Skeletal muscle satellite cell (primary cell): ENCODE measurements around the gene CYP27A1.
A peak's percentile ranks its signal among the peaks of the same experiment; 100 is the strongest.

Experiments
- H3K27me3 ChIP-seq: 2 replicates; pipeline ENCODE4 v1.7.0; 2013; ENCODE audit warnings: low read length; ENCODE audit not compliant: control insufficient read depth, insufficient read depth
- H3K36me3 ChIP-seq: 2 replicates; pipeline ENCODE4 v1.7.0; 2013; ENCODE audit warnings: mild to moderate bottlenecking, control low read depth, low read length; ENCODE audit not compliant: insufficient read depth
- H3K4me1 ChIP-seq: 2 replicates; pipeline ENCODE4 v1.7.0; 2013; ENCODE audit warnings: low read length; ENCODE audit not compliant: control insufficient read depth, insufficient read depth
- H3K4me2 ChIP-seq: 2 replicates; pipeline ENCODE4 v1.7.0; 2013; ENCODE audit warnings: mild to moderate bottlenecking, low read length
- H3K4me3 ChIP-seq: 2 replicates; pipeline ENCODE4 v1.7.0; 2013; ENCODE audit warnings: low read length
- H3K9ac ChIP-seq: 2 replicates; pipeline ENCODE4 v1.7.0; 2013; ENCODE audit warnings: mild to moderate bottlenecking, low read depth, low read length, moderate library complexity
- H3K9me3 ChIP-seq: replicated peaks from 2 replicates; pipeline ENCODE4 v1.7.0; 2013; ENCODE audit warnings: mild to moderate bottlenecking, control low read depth, low read length

The CYP27A1 gene

DNA sequence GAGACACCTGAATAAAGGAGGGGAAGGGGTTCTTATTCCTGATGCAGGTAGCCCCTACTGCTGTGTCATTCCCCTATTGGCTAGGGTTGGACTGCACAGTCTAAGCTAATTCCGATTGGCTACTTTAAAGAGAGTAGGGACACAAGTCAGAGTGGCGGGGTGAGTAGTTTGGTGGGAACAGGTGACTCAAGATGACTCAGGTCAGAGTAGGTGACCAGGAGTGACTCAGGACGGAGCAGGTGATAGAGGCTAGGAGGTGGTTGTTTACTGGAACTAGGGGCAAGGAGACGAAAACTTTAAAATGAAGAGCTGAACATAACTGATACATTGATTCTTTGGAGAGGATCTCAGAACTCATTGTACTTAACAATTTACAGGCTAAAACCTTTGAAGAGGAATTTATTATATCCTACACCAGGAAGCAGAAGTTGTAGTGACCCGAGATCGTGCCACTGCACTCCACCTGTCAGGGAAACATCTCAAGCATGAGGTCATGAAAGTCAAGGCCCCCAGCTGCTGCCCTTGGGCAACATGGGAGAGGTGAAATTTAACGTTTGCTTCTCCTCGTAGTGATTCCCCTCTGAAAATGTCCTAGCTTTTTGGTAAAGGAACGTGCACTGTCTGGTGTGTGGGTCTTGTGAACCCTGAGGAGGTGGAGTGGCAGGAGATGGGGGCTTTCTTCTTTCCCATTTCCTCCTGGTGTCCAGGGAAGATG, 4.5 kb upstream of the CYP27A1 start:
- H3K4me3 ChIP-seq, result no peak overlapping the region
- H3K4me1 ChIP-seq, result peaks cover 17% of the 10 kb centered on the region
- no peak overlapping the region for H3K4me2 ChIP-seq
- H3K36me3 ChIP-seq, result peaks cover 2% of the 10 kb centered on the region
- peaks cover 4% of the 10 kb centered on the region for H3K9me3 ChIP-seq
- H3K27me3 ChIP-seq, result peaks cover 4% of the 10 kb centered on the region
- no peak overlapping the region for H3K9ac ChIP-seq

DNA sequence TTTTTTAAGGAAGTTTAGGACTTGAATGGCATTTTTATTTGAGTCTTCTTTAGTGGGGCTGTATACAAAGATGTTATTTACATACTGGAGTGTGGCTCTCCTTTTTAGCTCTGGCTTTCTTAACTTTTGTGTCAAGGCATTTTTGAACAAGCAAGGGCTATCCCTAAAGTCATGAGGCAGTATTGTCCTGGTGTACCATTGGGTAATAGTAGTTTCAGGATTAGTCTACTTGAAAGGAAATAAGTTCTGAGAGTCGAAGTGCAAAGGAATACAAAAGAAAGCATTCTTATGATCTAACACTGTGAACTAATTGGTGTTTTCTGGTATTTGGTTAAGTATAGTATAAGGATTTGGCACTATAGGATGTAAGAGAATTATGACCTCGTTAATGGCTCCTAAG, 1.9 kb upstream of the CYP27A1 start:
- H3K9ac ChIP-seq, result no peak overlapping the region
- H3K4me2 ChIP-seq, result no peak overlapping the region
- H3K27me3 ChIP-seq, result peaks cover 4% of the 10 kb centered on the region
- peaks cover 4% of the 10 kb centered on the region for H3K9me3 ChIP-seq
- H3K36me3 ChIP-seq, result peaks cover 2% of the 10 kb centered on the region
- peaks cover 19% of the 10 kb centered on the region for H3K4me1 ChIP-seq
- H3K4me3 ChIP-seq, result no peak overlapping the region

DNA sequence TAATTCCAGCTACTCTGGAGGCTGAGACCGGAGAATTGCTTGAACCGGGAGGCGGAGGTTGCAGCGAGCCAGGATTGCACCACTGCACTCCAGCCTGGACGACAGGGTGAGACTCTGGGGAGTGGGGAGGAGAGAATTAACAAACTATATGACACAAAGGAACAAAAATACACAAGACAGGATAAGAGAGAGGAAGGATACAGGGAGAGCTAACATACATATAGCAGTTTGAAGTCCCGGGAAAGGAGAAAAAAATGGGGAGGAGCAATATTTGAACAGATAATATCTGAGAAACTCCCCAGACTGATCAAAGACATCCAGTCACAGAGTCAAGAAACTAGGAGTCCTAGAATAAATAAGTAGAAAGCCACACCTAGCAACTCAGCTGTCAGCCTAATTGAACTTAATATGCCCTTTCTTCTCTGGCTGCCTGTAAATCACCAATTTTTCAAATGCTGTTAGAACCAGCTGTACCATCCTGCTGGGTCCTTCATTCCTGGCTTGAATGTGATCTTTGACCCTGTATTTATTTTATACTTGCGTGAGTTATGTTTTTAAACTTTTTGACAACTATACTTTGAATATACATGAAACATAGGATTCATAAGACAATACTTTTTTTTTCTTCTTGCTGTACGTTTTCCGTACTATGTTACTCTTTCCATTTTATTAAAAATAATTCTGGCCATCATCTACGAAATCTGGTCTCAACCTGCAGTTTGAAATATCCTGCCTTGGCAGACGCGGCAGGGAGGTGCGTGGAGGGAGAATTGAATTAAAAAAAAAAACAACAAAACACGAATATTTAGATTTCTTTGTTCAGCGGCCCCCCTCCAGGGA, 876 bp upstream of the CYP27A1 start:
- Histone ChIP-seq H3K27me3 (peaks cover 4% of the 10 kb centered on the region), H3K4me1 (peaks cover 19% of the 10 kb centered on the region), H3K4me3 (peak overlapping the region; percentile 74), H3K4me2 (peak overlapping the region; percentile 94), H3K36me3 (peaks cover 2% of the 10 kb centered on the region), H3K9ac (peak overlapping the region; percentile 83), H3K9me3 (peaks cover 4% of the 10 kb centered on the region)

DNA sequence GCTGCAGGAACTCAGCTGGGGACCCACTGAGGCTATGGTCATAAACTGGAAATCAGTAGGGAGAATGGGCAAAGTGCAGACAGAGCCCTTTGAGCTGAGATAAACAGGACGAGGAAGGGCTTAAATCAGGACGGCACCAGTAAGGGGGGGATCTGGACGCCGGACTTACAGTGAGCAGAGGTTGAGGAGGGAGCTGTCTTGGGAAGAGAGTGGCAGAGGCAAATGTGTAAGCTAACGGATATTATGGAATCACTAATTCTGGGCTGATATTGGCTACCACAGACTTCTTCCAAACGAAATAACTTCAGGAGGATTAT, 539 bp downstream of the CYP27A1 start:
- Histone ChIP-seq H3K36me3 (peaks cover 2% of the 10 kb centered on the region), H3K4me3 (peak overlapping the region; percentile 74), H3K9ac (peak overlapping the region; percentile 83), H3K27me3 (peaks cover 4% of the 10 kb centered on the region), H3K9me3 (no peaks in the 10 kb centered on the region), H3K4me1 (peaks cover 19% of the 10 kb centered on the region), H3K4me2 (peak overlapping the region; percentile 94)

DNA sequence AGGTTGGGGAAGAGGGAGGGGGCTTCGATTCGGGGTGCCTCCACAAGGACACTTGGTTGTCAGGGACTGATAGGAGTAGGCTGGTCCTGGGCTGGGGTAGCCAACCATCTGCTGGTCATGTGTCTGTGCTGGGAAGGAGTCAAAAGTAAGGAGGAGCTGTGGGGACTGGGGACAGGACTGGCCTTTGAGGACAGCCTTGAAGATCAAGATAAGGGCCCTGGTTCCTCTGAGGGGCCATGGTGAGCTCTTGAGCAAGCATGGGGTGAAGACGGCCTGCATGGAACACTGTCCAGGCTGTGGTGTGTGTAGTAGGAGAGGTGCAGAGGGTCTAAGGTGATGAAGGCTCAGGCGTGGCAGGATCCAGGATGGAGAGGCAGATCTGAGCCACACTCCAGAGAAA, 1.7 kb downstream of the CYP27A1 start:
- H3K9ac ChIP-seq, result no peak overlapping the region
- H3K4me2 ChIP-seq, result no peak overlapping the region
- H3K36me3 ChIP-seq, result no peaks in the 10 kb centered on the region
- H3K9me3 ChIP-seq, result no peaks in the 10 kb centered on the region
- H3K4me3 ChIP-seq, result no peak overlapping the region
- peaks cover 19% of the 10 kb centered on the region for H3K4me1 ChIP-seq
- peaks cover 4% of the 10 kb centered on the region for H3K27me3 ChIP-seq

DNA sequence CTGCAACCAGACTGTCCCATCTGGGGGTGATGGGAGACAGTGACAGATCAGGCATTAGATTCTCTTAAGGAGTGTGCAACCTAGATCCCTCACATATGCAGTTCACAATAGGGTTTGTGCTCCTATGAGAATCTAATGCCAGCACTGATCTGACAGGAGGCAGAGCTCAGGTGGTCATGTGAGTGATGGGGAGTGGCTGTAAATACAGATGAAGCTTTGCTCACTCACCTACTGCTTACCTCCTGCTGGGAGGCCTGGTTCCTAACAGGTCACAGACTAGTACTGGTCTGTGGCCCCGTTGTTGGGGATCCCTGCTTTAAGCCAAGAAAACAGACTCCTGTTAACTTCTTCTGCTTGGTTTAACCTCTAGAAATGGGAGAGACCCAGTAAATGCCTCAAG, 3.2 kb downstream of the CYP27A1 start:
- no peak overlapping the region for H3K4me2 ChIP-seq
- peaks cover 19% of the 10 kb centered on the region for H3K4me1 ChIP-seq
- no peaks in the 10 kb centered on the region for H3K9me3 ChIP-seq
- peaks cover 4% of the 10 kb centered on the region for H3K27me3 ChIP-seq
- H3K4me3 ChIP-seq, result no peak overlapping the region
- H3K36me3 ChIP-seq, result no peaks in the 10 kb centered on the region
- no peak overlapping the region for H3K9ac ChIP-seq

DNA sequence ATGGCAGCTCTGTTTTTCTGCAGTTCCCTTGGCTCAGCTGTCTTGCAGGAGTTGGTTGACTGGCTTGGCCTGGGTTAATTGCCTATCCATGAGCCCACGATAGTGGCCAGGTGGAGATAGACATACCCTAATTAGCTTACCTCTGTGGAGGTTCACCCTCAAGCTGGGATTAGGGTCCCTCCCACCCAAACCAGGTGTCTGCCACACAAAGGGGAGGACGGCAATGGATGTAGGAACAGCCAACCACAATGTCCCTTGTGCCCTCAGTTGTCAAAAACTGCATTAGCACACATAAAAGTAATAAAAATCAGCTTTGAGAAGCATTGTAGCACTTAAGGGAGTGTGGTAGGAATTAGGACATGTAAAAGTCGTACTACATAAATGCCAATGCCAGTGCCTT, 4.2 kb downstream of the CYP27A1 start:
- Histone ChIP-seq H3K36me3 (no peaks in the 10 kb centered on the region), H3K4me1 (peaks cover 16% of the 10 kb centered on the region), H3K27me3 (peaks cover 4% of the 10 kb centered on the region), H3K9ac (no peak overlapping the region), H3K4me2 (no peak overlapping the region), H3K9me3 (no peaks in the 10 kb centered on the region), H3K4me3 (no peak overlapping the region)

DNA sequence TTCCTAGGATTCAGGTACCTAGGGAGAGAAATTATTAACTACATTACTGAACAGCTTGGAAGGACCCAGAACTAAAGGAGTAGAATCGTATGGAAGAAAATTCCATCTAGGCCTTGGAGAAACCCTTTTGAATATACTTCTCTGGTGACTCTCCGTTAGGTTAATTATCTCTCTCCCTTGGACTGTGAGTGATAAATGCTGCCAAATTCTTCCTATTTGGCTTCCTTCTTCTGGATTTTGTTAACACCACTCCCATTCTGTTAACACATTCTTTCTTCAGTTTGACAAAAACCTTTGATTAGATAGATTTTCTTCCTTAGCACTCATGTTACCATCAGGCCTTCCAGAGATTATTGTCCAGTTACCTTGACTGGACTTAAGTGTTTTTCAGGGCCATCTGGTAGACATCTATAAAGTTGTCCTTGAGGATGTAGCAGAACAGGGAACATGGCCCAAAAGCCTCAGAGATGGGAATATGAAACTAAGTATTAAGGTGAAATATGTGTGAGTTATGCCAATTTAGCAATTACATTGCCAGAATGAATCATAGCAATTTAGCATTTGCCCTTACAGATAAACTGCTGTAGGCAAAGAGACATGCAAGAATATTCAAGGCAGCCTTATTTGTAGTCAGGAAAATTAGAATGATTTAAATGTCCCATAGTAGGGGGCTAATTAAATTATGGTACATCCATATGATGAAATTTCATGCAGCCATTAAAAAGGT, 6.7 kb downstream of the CYP27A1 start:
- Histone ChIP-seq H3K4me3 (no peak overlapping the region), H3K4me2 (no peak overlapping the region), H3K9me3 (no peaks in the 10 kb centered on the region), H3K4me1 (no peaks in the 10 kb centered on the region), H3K27me3 (no peaks in the 10 kb centered on the region), H3K9ac (no peak overlapping the region), H3K36me3 (no peaks in the 10 kb centered on the region)

DNA sequence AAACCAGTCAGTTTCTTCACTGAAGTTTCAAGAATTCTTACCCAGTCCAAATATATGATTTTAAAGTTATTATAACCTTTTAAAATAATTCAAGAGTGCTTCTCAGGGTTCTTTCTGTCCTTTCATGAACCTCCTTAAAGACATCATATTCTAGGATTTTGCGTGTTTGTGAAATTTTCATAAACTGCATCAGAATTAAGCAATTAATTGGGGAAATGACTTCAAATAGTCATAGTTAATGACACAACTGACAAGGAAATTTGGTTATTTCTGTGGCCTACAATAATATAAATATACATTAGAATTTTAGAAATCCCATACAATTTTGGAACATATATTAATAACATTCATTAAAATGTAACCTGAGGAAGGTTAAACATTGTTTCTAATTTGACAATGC, 10.5 kb downstream of the CYP27A1 start:
- Histone ChIP-seq H3K4me2 (no peak overlapping the region), H3K9me3 (no peaks in the 10 kb centered on the region), H3K27me3 (peaks cover 3% of the 10 kb centered on the region), H3K36me3 (no peaks in the 10 kb centered on the region), H3K4me3 (no peak overlapping the region), H3K9ac (no peak overlapping the region), H3K4me1 (no peaks in the 10 kb centered on the region)

DNA sequence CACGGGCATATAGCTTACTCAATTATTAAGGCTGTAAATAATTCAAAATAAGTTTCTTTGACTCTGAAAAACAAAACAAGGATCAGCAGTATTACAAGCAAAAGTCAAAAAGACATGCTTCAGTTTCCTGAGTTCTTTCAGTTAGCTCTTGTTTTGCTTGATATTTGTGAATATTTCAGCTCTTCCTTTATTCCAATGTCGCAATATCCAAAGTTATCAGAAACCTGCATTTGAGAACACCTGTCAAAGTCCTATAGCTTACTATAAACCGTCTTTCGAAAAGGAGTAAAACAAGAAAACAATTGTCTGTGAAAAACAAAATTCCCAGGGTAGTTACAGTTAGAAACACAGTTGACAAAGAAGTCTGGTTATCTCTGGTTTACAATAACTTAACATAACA, 14.7 kb downstream of the CYP27A1 start:
- Histone ChIP-seq H3K27me3 (peaks cover 3% of the 10 kb centered on the region), H3K4me2 (no peak overlapping the region), H3K9ac (no peak overlapping the region), H3K4me1 (no peaks in the 10 kb centered on the region), H3K9me3 (no peaks in the 10 kb centered on the region), H3K4me3 (no peak overlapping the region), H3K36me3 (no peaks in the 10 kb centered on the region)

DNA sequence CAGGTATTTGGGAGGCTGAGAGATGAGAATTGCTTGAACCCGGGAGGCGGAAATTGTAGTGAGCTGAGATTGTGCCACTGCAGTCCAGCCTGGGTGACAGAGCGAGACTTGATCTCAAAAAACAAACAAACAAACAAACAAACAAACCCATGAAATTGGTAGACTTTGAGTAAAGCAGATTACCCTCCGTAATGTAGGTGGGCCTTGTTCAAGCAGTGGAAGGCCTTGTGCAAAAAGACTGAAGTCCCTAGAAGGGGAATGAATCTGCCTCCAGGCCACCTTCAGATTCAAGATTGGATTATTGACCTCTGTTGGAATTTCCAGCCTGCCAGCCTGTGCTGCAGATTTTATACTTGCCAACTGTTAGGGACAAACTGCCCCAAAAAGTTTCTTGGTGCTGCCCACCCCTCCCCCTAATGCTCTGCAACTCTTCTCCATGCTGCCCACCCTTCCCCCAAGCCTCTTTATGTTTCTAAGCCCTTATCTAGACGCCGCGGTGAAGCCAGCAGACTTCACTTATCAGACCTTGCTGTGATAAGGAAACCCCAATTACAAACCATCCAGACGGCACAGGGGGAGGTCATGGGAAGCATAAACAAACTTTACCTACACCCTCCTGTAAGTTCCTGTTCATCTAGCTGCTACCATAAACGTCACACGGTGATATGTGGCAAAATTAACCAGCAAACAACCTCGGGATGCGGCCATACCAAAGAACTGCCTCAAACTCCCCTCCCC, 17.0 kb downstream of the CYP27A1 start:
- Histone ChIP-seq H3K4me1 (no peaks in the 10 kb centered on the region), H3K36me3 (no peaks in the 10 kb centered on the region), H3K27me3 (peaks cover 3% of the 10 kb centered on the region), H3K9me3 (no peaks in the 10 kb centered on the region), H3K4me2 (no peak overlapping the region), H3K9ac (no peak overlapping the region), H3K4me3 (no peak overlapping the region)
